Inflammatory macrophage treated with lipopolysaccharide for 4 hours (primary cell): ENCODE measurements around the gene OSBPL3.

Source experiments
- DNase-seq: peaks from one replicate; pipeline ENCODE4 v3.0.0-alpha.2; 2020

OSBPL3 gene

GRCh38 chr7:24858108-24858977 lies 121.6 kb downstream of the OSBPL3 start:
- no peak for DNase-seq

GRCh38 chr7:24857623-24858022 lies 122.4 kb downstream of the OSBPL3 start:
- no peak for DNase-seq

GRCh38 chr7:24854866-24855265 lies 125.1 kb downstream of the OSBPL3 start:
- no peak for DNase-seq

GRCh38 chr7:24851786-24852185 lies 128.2 kb downstream of the OSBPL3 start:
- no peak for DNase-seq

GRCh38 chr7:24848878-24849277 lies 131.1 kb downstream of the OSBPL3 start:
- DNase-seq = no peak

- DNase-seq = no peak
Observed at GRCh38 chr7:24847754-24848153, 132.2 kb downstream of the OSBPL3 start.

- DNase-seq = no peak
Observed at GRCh38 chr7:24843821-24844434, 136.1 kb downstream of the OSBPL3 start.

GRCh38 chr7:24842449-24843241 lies 137.3 kb downstream of the OSBPL3 start:
- DNase-seq = no peak

GRCh38 chr7:24842029-24842428 lies 137.9 kb downstream of the OSBPL3 start:
- no peak for DNase-seq

GRCh38 chr7:24840563-24840962 lies 139.4 kb downstream of the OSBPL3 start:
- DNase-seq = no peak

GRCh38 chr7:24836084-24836483 lies 143.9 kb downstream of the OSBPL3 start:
- peak; percentile 71 for DNase-seq

- DNase-seq = no peak
Observed at GRCh38 chr7:24835643-24836042, 144.3 kb downstream of the OSBPL3 start.

GRCh38 chr7:24834128-24834798 lies 145.7 kb downstream of the OSBPL3 start:
- DNase-seq = peak; percentile 79

GRCh38 chr7:24833549-24833948 lies 146.4 kb downstream of the OSBPL3 start:
- DNase-seq = peak; percentile 86

- peak; percentile 89 for DNase-seq
Observed at GRCh38 chr7:24831240-24831639, 148.7 kb downstream of the OSBPL3 start.

GRCh38 chr7:24830440-24831050 lies 149.4 kb downstream of the OSBPL3 start:
- no peak for DNase-seq

- DNase-seq = no peak
Observed at GRCh38 chr7:24829787-24830186, 150.2 kb downstream of the OSBPL3 start.

GRCh38 chr7:24828891-24829661 lies 150.9 kb downstream of the OSBPL3 start:
- DNase-seq = peak; percentile 35

- DNase-seq = no peak
Observed at GRCh38 chr7:24827589-24827988, 152.4 kb downstream of the OSBPL3 start.

- DNase-seq = no peak
Observed at GRCh38 chr7:24827027-24827426, 153.0 kb downstream of the OSBPL3 start.

GRCh38 chr7:24826662-24827020 lies 153.3 kb downstream of the OSBPL3 start:
- no peak for DNase-seq
